HPDE6-E6E7 (cell line): ENCODE results near the gene RBM45.
A peak's percentile ranks its signal among the peaks of the same experiment; 100 is the strongest.
"Not testable (repeated sequence)": the region's sequence is repeated elsewhere in the genome, so short reads cannot be mapped to it uniquely, and the experiment has no call there.

Experiments used
- DNase-seq: peaks from one replicate; pipeline ENCODE4 v3.0.0; 2011; ENCODE audit warnings: missing footprints; ENCODE audit errors: extremely low spot score

The RBM45 gene

DNA sequence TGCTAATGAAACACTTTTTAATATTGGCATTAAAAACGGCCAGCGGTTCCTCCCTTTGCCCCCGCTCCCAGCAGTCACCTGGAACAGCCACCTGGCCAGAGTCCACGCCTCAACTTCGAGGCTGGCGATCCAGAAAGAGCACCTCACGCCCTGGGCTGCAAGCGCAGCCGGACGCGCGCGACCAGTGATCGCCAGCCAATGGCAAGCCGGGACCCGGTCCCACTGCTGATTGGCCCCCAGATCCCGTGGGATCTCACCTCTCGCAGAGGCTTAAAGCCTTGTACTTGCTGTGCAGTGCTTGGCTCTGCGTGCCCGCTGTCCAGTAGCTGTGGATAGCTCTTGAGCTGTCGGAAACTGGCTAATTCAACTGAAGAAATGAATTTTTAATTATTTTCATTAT is 4.1 kb upstream of the RBM45 start:
- DNase-seq: no peak

DNA sequence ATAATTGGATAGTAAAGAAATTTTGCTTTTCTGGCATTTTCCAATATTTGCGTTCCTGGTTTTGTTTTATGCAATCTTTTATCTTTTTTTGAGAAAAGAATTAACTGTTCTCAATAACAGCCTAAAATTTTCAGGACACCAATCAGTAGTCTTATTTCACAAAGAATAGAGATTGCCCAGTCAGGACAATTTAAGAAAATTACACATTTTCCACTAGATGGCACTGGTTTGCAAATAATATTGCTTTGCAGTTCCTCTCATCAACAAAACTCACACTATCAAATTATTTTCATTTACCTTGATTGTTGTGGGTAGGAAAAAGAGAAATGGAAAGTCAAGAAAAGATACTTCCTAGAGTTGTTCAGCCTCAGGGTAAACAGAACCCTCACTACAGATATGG is 2.4 kb upstream of the RBM45 start:
- DNase-seq: peak; percentile 25

DNA sequence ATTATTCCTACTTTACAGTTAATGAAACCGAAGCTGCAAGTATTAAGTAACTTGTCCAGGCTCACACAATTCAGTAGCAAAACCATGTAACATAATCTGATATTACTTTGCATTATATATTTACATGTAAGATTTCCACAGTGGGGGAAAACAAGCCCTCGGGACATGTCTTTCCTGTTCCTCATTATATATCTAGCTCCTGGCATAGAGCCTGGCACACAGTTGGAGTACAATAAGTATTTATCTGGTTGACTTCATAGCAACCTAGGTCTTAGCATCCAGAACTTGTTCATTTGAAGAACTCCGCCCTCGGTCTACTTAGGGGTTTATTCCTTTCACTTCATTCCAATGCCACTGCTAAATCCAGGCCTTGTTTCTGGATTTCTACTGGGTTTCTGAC is 1.6 kb upstream of the RBM45 start:
- no peak for DNase-seq

DNA sequence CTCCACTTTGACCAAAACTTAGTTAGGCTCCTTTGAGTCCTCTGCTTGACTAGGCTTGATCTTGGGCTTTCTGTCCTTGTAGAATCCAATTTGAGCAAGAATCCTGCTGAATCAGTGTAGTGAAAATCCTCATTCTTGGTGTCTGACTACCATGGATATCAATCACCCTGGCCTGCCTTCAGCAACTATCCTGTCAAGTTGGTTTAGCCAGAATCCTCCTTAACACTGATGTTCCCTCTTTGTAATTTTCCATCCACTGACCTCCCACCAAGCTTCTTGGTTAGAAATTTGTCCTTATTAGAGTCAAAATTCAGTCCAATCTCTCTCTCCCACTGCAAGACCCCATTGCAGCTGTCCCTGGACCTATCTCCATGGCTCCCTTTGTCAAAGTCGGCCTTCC is 494 bp upstream of the RBM45 start:
- DNase-seq: no peak

DNA sequence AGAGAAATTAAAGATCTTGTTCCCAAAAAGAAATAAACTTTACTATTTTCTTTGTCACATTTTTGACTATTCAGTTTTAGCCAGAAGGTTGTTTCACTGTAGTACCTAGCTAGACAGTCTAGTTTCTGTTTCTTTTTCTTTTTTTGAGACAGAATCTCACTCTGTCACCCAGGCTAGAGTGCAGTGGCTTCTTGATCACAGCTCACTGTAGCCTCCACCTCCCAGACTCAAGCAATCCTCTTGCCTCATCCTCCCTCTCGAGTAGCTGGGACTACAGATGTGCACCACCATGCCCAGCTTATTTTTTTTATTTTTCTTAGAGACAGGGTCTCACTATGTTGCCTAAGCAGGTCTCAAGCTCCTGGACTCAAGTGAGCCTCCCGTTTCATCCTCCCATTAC is 2.2 kb downstream of the RBM45 start:
- DNase-seq: no peak

DNA sequence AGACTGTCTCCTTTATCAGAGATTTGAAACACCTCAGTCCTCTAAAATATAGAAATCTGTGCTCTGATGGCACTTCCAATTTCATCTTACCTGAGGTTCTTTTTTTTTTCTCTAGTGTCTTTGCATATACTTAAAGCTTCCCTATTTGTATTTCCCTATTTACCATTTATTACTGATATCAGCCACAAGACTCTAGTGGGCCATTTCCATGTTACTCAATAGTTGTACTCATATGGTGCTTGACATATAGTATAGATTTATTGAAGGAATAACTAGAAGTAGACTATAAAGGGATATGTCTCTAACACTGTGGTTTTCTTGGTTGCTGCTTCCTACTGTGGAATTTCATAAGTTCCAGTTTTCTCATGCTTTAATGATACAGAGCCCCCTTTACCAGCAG is 3.0 kb downstream of the RBM45 start:
- no peak for DNase-seq

DNA sequence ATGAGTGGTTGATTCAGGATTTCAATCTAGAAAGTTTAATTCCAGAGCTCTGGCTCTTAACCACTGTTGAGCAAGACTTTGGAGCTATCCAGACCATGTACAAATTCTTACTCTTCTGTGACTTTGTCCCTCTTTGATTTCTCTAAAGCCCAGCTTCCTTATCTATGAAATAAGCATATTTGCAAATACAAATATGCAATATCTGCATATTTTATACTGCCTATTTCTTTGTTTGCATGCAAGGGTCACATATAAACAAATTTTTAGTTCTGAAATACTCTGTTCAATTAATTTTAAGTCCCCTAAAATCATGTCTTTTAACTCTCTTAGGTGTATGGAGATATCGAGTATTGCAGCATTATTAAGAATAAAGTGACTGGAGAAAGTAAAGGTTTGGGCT is 5.5 kb downstream of the RBM45 start:
- DNase-seq: no peak

DNA sequence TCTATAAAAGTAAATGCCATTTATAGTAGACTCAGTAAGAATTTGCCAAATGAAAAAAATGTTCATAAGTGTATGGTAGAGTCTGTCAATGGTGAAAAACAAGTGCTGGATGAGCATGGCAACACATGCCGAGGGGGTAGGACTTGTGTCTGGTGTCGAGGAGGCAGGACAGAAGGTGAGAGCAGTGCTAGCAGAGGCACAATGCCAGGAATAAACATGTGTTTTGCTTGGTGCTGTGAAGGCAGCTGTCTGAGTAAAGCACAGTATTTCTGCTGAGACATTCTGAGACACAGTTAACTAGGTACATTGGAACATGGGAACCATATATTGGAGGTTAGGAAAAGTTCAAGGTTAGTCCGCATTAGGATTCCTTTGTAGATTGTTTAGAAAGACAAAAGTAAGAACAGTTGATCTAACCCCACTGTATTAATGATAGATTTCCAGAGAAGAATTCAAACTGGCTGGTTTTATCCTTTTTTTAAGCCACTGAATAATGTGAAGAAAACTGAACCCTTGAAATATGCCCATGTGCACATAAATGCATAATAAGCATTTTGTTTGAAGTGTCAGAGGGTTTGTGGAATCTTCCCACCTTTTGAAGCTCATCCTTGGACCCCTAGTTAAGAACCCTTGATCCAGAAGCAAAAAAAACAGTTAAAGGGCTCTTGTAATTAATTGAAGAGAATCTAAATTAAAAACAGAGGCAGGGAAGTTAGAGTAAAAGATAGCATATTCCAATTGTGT is 7.1 kb downstream of the RBM45 start:
- no peak for DNase-seq

DNA sequence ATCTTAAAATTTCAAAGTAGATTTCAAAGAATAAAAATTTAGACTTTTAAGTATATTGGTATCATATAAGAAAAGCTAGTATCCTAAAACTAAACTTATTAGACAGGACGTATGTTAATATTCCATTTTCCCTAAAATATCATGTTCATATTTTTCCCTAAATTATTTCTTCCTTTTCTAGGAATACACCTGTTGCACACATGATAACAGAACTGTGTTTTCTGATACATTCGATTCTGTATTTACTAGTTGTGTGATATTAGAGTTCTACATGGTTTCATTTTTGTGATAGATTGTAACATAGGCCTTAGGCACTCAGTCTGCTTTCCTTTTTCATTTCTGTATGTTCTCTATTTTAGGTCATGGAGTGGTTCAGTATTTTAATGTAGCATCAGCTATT is 10.9 kb downstream of the RBM45 start:
- DNase-seq: no peak

DNA sequence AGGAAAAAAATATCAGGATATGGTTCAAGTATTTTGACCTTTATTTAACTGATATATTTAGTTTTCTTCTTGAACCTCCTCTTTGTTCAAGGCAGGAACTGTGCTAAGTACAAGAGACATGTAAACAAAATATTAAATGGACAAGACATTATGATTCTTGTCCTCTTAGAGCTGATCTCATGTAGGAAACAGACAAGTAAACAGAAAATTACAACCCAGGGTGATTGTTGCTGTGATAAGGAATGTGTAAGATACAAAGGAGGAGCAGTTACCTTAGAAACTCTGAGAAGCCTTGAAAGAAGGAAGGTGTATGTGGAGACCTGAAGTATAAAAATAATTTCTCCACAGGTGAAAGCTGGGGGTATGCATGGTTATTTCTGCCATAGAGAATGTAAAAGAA is 12.9 kb downstream of the RBM45 start:
- no peak for DNase-seq

DNA sequence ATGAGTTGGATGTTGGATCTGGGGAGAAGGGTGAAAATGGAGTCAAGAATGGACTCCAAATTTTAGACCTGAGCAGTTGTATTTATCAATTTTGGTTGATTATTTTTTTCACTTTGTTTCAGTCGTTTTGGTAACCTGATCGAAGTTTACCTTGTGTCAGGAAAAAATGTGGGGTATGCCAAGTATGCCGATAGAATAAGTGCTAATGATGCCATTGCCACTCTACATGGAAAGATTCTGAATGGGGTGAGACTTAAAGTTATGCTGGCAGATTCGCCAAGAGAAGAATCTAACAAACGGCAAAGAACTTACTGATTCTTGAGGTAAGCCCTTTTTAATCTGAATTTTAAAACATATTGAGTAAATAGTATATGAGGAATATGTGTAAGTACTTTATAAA is 13.6 kb downstream of the RBM45 start:
- no peak for DNase-seq

DNA sequence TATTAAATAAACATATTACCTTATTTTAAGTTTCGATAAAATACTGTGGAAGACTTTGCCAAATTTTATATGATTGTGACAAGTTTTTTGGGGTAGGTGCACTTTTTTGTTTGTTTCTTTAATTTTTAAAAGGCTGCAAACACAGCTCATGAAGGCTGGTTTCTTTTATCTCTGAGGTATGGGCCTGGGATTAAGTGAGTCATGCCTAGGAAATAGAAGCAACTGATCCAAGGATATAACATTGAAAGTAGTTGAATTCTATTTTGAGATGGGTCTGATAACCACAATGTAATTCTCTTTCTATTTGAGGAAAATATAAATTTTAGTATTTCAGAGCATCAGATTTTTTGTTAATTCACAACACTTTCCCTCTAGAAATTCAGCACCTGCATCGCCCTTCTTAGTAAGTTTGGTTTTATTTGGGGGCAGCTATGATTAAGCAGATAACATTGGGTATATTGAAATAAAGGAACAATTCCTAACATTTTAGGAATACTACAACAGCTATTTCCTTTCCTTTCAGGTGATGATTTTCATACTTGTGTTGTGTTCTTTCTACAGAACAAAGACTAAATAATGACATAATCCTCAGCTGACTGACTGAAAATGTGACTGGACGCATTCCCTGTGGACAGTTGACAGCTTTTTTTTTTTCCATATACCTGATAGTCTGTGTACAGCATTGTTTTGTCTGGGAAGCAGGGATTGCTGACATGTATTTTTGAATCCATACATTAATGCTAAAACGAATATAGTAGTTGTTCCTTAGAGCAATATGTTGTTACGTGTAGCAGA is 16.8 kb downstream of the RBM45 start:
- no peak for DNase-seq

DNA sequence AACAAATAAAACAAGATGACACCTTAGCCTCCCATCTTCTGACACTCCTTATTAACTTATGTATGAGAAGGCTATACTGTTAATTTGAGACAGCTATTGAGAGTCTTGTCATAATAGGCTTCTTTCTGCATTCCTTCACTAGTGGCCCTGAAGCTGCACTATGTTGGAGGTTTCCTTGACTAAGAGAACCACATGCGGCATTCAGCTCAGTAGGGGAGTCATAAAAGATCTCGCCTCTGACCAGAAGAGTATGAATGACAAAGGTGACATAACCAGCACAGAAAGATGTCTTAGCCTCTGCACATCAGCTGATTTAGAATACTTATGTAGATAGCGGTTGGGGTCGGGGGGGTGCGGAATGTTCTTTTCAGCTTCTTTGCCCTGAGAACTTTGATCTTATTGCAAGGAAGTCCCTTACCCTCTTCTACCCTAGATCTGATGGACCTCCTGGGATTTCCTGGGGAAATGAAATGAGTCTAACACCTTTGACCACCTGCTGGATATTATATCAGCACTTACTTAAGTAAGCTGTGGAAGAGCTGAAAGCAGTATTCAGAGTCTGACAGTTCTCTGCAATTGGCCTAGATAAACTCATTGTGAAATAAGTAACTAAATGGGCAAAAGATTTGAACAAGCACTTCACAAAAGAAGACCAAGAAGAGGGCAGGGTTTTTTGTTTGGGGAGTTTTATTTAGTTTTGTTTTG is 24.2 kb downstream of the RBM45 start:
- no peak for DNase-seq

DNA sequence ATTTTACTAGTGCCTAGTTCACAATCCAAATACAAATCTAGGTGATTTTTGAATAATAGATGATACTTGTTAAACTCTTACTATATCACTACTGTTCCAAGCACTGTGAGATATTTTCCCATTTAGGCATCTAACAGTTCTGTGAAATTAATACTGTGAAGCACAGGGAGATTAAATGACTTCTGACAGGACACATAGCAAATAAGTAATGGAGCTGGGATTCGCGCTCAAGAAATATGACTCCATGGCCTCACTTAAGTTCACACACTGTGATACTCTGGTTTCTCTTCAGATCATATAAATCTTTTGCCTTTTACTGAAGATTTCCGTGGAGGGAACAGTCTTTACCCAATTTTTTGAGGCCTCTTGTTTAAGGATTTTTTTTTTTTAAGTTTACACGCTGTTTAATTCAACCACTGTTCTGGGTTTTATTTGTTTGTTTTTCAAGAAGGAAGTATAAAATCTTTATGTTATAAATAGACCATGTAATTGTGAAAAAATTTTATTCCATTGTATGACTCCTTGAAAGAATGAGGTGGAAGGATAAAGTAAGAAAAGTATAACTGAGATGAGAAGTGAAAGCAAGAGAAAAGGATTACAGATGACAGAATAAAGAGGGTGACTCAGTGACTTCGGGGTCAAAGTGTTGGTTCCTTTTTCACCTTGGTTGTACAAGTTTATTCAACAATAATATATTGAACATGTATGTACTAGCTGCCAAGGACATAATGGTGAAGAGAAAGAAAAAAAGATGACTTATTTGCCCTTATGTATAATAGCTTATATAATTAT is 30.2 kb downstream of the RBM45 start:
- no peak for DNase-seq

DNA sequence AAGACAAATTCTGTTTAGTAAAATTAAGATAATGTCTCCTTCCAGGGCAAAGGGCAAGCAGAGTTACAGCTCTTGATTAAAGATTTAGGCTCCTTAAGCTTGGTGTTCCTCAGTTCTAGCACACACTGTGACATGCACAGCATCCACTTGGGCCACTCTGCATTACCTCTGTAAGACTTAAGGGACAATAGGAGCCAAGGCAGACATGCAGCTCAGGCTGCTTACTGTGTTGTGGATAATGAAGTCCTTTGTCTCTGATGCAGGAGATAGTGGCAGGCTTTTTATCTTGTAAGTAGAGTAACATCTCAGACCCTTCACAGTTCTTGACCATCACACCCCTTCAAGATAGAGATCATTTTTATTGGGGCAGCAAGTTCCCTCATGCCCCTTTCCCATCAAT is 31.2 kb downstream of the RBM45 start:
- no peak for DNase-seq

DNA sequence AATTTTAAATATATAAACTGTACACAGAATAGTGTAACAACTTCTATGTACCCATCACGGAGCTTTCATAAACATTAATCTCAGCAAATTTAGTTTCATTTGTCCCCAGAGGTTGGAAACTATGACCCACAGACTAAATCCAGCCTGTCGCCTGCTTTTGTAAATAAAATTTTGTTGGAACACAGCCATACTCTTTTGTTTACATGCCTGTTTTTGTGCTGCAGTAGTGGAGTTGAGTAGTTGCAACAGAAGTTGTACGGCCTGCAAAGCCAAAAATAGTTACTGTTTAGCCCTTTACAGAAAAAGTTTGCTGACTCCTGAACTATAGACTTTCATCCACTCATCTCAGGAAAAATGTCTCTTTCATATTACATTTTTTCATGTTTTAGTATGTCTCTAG is 39.8 kb downstream of the RBM45 start:
- no peak for DNase-seq

DNA sequence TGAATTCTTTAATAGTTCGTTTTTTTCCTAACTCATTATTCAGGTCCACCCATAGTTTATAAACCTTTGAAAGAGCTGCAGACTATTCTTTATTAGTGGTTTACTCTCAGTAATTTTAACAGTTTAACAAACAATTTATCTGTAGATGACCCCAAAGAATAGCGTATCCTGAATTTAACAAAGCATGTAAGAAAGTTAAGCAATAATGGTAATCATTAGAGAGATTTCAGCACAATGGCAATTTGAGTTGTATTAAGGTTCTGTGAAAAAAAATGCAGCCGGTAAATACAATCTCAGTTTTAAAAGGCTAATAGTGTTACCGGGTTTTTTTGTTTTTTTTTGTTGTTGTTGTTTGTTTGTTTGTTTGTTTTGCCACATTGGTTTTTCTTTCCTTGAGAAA is 40.3 kb downstream of the RBM45 start:
- no peak for DNase-seq

DNA sequence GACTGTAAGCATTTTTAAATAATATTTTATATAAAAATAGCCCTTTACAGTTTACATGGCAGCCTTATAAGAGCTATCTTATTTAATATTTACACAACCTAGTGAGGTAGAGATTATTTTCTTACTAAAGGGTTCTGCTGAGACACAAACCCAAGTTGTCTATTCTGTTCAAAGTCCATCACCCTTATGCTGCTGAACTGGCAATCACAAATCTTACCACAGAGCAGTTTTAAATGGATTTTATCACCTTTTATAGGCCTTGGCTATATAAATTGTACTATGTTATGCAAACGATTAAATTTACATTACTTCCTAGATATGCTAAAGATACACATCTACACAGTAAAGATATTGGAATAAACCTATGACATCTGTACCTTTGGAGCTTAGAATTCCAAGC is 40.7 kb downstream of the RBM45 start:
- no peak for DNase-seq

DNA sequence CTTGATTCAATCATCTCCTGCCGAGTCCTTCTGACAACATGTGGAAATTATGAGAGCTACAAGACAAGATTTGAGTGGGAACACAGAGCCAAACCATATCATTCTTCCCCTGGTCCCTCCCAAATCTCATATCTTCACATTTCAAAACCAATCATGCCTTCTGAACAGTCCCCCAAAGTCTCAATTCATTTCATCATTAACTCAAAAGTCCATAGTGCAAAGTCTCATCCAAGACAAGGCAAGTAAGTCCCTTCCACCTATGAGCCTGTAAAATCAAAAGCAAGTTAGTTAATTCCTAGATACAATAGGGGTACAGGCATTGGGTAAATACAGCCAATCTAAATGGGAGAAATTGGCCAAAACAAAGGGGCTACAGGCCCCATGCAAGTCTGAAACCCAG is 41.6 kb downstream of the RBM45 start:
- not testable (repeated sequence) for DNase-seq

DNA sequence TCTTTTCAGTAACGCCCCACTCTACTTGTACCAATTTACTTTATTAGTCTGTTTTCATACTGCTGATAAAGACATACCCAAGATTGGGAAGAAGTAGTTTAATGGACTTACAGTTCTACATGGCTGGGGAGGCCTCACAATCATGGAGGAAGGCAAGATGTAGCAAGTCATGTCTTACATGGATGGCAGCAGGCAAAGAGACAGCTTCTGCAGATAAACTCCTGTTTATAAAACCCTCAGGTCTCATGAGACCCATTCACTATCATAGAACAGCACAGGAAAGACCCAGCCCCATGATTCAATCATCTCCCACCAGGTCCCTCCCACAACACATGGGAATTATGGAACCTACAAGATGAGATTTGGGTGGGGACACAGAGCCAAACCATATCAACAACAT is 43.3 kb downstream of the RBM45 start:
- DNase-seq: no peak

DNA sequence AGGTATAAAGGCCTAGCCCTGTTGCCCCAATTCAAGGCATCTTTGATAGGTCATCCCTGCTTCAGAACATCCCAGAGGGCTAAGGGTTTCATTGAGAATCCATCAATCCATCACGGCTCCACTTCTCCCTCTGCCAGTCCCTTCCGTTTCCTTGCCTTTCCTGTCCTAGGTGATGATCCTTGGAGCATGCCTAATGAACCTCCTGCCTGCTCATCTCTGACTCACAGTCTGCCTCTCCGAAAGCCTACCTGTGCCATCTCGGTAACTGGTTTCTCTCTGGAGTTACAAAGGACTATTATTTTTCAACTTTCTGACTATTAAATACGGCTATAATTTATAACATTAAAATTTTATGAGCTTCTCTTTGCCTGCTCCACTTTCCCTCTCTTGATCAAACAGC is 45.3 kb downstream of the RBM45 start:
- no peak for DNase-seq

DNA sequence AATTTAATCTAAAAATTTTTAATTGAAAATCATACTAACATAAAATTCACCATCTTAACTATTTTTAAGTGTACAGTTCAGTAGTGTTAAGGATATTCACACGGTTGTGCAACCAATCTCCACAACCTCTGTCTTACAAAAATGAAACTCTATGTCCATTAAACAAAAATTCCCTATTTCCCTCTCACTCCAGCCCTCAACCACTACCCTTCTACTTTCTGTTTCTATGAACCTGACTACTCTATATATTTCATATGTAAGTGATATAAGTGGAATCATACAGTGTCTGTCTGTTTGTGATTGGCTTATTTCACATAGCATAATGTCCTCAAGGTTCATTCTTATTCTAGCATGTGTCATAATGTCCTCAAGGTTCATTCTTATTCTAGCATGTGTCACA is 47.7 kb downstream of the RBM45 start:
- DNase-seq: no peak
